ENCODE data around the gene ZNF423.

Gene ZNF423

DNA sequence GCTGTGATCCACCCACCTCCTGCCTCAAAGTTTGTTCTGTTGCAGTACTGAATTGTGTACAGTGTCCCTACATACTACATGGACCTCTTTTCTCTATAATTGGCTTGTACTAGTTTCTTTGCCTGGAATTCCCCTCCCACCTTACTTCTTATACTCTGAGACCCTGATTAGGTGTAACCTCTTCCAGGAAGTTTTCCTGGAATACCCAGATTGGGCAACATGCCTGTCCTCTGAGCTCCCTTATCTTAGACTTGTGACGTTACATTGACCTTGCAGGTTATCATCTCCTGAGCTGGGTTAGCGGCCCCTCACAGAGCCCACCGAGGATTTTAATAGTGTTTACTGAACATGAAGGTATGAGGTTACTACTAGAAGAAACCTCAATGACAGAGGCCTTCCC is 237.0 kb downstream of the ZNF423 start:
- TF ChIP-seq FOXP2 (optimal IDR thresholded peaks at IDR 0.05; ENCODE audit: borderline replicate concordance, extremely low read depth, extremely low read length, insufficient read depth): no peak
- TF ChIP-seq SIN3A (IDR thresholded peaks at IDR 0.05; ENCODE audit: borderline replicate concordance, insufficient read depth, low read length): no peak
- TF ChIP-seq, protein P1, sequence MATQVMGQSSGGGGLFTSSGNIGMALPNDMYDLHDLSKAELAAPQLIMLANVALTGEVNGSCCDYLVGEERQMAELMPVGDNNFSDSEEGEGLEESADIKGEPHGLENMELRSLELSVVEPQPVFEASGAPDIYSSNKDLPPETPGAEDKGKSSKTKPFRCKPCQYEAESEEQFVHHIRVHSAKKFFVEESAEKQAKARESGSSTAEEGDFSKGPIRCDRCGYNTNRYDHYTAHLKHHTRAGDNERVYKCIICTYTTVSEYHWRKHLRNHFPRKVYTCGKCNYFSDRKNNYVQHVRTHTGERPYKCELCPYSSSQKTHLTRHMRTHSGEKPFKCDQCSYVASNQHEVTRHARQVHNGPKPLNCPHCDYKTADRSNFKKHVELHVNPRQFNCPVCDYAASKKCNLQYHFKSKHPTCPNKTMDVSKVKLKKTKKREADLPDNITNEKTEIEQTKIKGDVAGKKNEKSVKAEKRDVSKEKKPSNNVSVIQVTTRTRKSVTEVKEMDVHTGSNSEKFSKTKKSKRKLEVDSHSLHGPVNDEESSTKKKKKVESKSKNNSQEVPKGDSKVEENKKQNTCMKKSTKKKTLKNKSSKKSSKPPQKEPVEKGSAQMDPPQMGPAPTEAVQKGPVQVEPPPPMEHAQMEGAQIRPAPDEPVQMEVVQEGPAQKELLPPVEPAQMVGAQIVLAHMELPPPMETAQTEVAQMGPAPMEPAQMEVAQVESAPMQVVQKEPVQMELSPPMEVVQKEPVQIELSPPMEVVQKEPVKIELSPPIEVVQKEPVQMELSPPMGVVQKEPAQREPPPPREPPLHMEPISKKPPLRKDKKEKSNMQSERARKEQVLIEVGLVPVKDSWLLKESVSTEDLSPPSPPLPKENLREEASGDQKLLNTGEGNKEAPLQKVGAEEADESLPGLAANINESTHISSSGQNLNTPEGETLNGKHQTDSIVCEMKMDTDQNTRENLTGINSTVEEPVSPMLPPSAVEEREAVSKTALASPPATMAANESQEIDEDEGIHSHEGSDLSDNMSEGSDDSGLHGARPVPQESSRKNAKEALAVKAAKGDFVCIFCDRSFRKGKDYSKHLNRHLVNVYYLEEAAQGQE (IDR thresholded peaks at IDR 0.05; ENCODE audit: insufficient read depth in 1 of 2, low read depth in 2 of 2, low read length in 2 of 2): no peak
- TF ChIP-seq POLR2AphosphoS5 (IDR thresholded peaks at IDR 0.05; ENCODE audit: low read depth, low read length): no peak
- TF ChIP-seq TAF1 (IDR thresholded peaks at IDR 0.05; ENCODE audit: borderline replicate concordance, insufficient read depth, low read length): no peak

DNA sequence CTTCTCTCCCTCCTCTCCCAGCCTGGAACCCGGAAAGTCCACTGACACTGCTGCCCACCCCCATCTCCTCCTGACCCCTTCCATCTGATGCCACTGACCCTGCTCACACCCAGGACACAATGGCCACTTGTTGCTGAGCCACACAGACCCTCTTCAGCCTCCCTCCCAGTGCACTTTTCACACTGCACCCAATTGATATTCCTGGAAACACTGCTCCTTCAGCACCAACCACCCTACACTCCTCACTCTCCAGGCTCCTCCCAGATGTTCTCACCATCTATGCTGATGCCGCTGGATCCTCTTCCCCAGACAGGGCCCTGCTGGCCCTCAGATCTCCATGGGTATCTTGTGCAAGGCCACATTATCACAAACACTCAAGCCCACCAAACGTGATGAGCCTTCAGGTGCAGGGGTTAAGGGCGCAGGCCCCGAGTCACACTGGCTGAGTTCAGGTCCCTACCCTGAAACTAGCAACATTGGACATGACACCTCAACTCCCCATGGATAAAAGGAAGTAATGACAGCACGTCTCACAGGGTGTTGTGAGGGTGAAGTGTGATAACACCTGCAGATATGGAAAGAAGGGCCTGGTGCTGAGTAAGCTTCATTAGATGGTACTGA is 238.1 kb downstream of the ZNF423 start:
- TF ChIP-seq SIN3A (IDR thresholded peaks at IDR 0.05; ENCODE audit: borderline replicate concordance, insufficient read depth, low read length): no peak
- no peak for TF ChIP-seq TAF1 (IDR thresholded peaks at IDR 0.05; ENCODE audit: borderline replicate concordance, insufficient read depth, low read length)
- TF ChIP-seq, protein P1 (IDR thresholded peaks at IDR 0.05; ENCODE audit: insufficient read depth in 1 of 2, low read depth in 2 of 2, low read length in 2 of 2): no peak
- no peak for TF ChIP-seq POLR2AphosphoS5 (IDR thresholded peaks at IDR 0.05; ENCODE audit: low read depth, low read length)
- no peak for TF ChIP-seq FOXP2 (optimal IDR thresholded peaks at IDR 0.05; ENCODE audit: borderline replicate concordance, extremely low read depth, extremely low read length, insufficient read depth)

- TF ChIP-seq POLR2AphosphoS5 (IDR thresholded peaks at IDR 0.05; ENCODE audit: low read depth, low read length): no peak
- TF ChIP-seq, protein P1 (IDR thresholded peaks at IDR 0.05; ENCODE audit: insufficient read depth in 1 of 2, low read depth in 2 of 2, low read length in 2 of 2): no peak
- TF ChIP-seq FOXP2 (optimal IDR thresholded peaks at IDR 0.05; ENCODE audit: borderline replicate concordance, extremely low read depth, extremely low read length, insufficient read depth): no peak
- no peak for TF ChIP-seq TAF1 (IDR thresholded peaks at IDR 0.05; ENCODE audit: borderline replicate concordance, insufficient read depth, low read length)
Observed at GRCh38 chr16:49617016-49617629, 238.8 kb downstream of the ZNF423 start.

GRCh38 chr16:49615576-49615975 is 240.3 kb downstream of the ZNF423 start:
- TF ChIP-seq, protein P1 (IDR thresholded peaks at IDR 0.05; ENCODE audit: insufficient read depth in 1 of 2, low read depth in 2 of 2, low read length in 2 of 2): no peak
- TF ChIP-seq TAF1 (IDR thresholded peaks at IDR 0.05; ENCODE audit: borderline replicate concordance, insufficient read depth, low read length) (no peak), POLR2AphosphoS5 (IDR thresholded peaks at IDR 0.05; ENCODE audit: low read depth, low read length) (no peak), FOXP2 (optimal IDR thresholded peaks at IDR 0.05; ENCODE audit: borderline replicate concordance, extremely low read depth, extremely low read length, insufficient read depth) (no peak), SIN3A (IDR thresholded peaks at IDR 0.05; ENCODE audit: borderline replicate concordance, insufficient read depth, low read length) (no peak)

Measured in PFSK-1 (cell line).